Stimulated activated CD4-positive, alpha-beta T cell treated with anti-CD3 and anti-CD28 coated beads, Interleukin-15, amount 100 ng/mL, for 24 hours (primary cell): ENCODE measurements around the gene LMNTD1.
"Not testable (repeated sequence)": the region's sequence is repeated elsewhere in the genome, so short reads cannot be mapped to it uniquely, and the experiment has no call there.

Source experiments
- DNase-seq: peaks from one replicate; pipeline ENCODE4 v3.0.0-alpha.2; 2020

LMNTD1 gene

GRCh38 chr12:25426821-25427220 is 126.3 kb downstream of the LMNTD1 start:
- not testable (repeated sequence) for DNase-seq
